SW 1271 (cell line): ENCODE data around the gene CBFA2T3.
"Not testable (repeated sequence)": the region's sequence is repeated elsewhere in the genome, so short reads cannot be mapped to it uniquely, and the experiment has no call there.

Source experiments
- DNase-seq, 2 experiments: peaks; one replicate each; lab custom pipeline; 2025; lab: John Stamatoyannopoulos, UW

The CBFA2T3 gene

GRCh38 chr16:88922114-88922825, 54.7 kb downstream of the CBFA2T3 start:
- no peak for DNase-seq

- DNase-seq = no peak
Measured at GRCh38 chr16:88921591-88921990, 55.4 kb downstream of the CBFA2T3 start.

- no peak for DNase-seq
Measured at GRCh38 chr16:88920618-88921590, 56.1 kb downstream of the CBFA2T3 start.

GRCh38 chr16:88919936-88920335, 57.1 kb downstream of the CBFA2T3 start:
- DNase-seq = no peak

- DNase-seq = not testable (repeated sequence)
Measured at GRCh38 chr16:88918896-88919295, 58.1 kb downstream of the CBFA2T3 start.

- DNase-seq = no peak
Measured at GRCh38 chr16:88917915-88918627, 58.9 kb downstream of the CBFA2T3 start.

GRCh38 chr16:88917146-88917914, 59.7 kb downstream of the CBFA2T3 start:
- no peak for DNase-seq

- no peak for DNase-seq
Measured at GRCh38 chr16:88915639-88916327, 61.2 kb downstream of the CBFA2T3 start.

- no peak for DNase-seq
Measured at GRCh38 chr16:88914750-88915368, 62.1 kb downstream of the CBFA2T3 start.

- no peak for DNase-seq
Measured at GRCh38 chr16:88913870-88914269, 63.1 kb downstream of the CBFA2T3 start.

- DNase-seq = no peak
Measured at GRCh38 chr16:88913001-88913612, 63.9 kb downstream of the CBFA2T3 start.

- DNase-seq = no peak
Measured at GRCh38 chr16:88912556-88912955, 64.5 kb downstream of the CBFA2T3 start.

- DNase-seq = no peak
Measured at GRCh38 chr16:88911946-88912310, 65.1 kb downstream of the CBFA2T3 start.

- DNase-seq = no peak
Measured at GRCh38 chr16:88911136-88911945, 65.7 kb downstream of the CBFA2T3 start.

- DNase-seq = no peak
Measured at GRCh38 chr16:88910284-88911135, 66.5 kb downstream of the CBFA2T3 start.

- no peak for DNase-seq
Measured at GRCh38 chr16:88909431-88910210, 67.4 kb downstream of the CBFA2T3 start.

GRCh38 chr16:88908307-88908706, 68.7 kb downstream of the CBFA2T3 start:
- DNase-seq = no peak
